HEK293T (cell line): ENCODE data around the gene SUGCT.

Experiments used
- CTCF ChIA-PET: fragments of 350-600 bp; formaldehyde crosslinking; extraction: SDS; loops from one replicate; lab custom pipeline; 2021; ENCODE audit warnings: antibody characterized with exemption, inconsistent platforms; lab: Yijun Ruan, JAX
- POLR2A ChIA-PET: fragments of 350-600 bp; formaldehyde crosslinking; extraction: SDS; loops from one replicate; lab custom pipeline; 2020; ENCODE audit warnings: antibody characterized with exemption, inconsistent platforms; lab: Yijun Ruan, JAX
- DNase-seq: peaks from one replicate; pipeline ENCODE4 v3.0.0; 2012; ENCODE audit warnings: mixed read lengths; ENCODE audit errors: extremely low spot score
- ARNT ChIP-seq: fragments of 450-650 bp; IDR thresholded peaks from 2 replicates; pipeline ENCODE4 v1.6.1; 2017; ENCODE audit warnings: mild to moderate bottlenecking
- BHLHE40 ChIP-seq: fragments of 450-650 bp; IDR thresholded peaks from 2 replicates; pipeline ENCODE4 v1.6.1; 2016; ENCODE audit warnings: mild to moderate bottlenecking, moderate library complexity, borderline replicate concordance
- CTBP1 ChIP-seq: fragments of 450-650 bp; IDR thresholded peaks from 2 replicates; pipeline ENCODE4 v1.6.1; 2016; ENCODE audit warnings: borderline replicate concordance
- ELF4 ChIP-seq: fragments of 450-650 bp; IDR thresholded peaks from 2 replicates; pipeline ENCODE4 v1.6.1; 2017; ENCODE audit warnings: antibody characterized with exemption
- FOXA1 ChIP-seq: fragments of 450-650 bp; IDR thresholded peaks from 2 replicates; pipeline ENCODE4 v1.6.1; 2016; ENCODE audit warnings: mild to moderate bottlenecking
- FOXK2 ChIP-seq: fragments of 450-650 bp; IDR thresholded peaks from 2 replicates; pipeline ENCODE4 v1.6.1; 2016; ENCODE audit warnings: mild to moderate bottlenecking
- FOXM1 ChIP-seq: fragments of 450-650 bp; IDR thresholded peaks from 2 replicates; pipeline ENCODE4 v1.6.1; 2017; ENCODE audit warnings: mild to moderate bottlenecking, borderline replicate concordance
- HDGF ChIP-seq: fragments of 450-650 bp; IDR thresholded peaks from 2 replicates; pipeline ENCODE4 v1.6.1; 2017; ENCODE audit warnings: antibody characterized with exemption, borderline replicate concordance
- L3MBTL2 ChIP-seq: fragments of 450-650 bp; conservative IDR thresholded peaks from 2 replicates; pipeline ENCODE4 v1.6.1; 2016; ENCODE audit warnings: mild to moderate bottlenecking
- LEF1 ChIP-seq: fragments of 450-650 bp; IDR thresholded peaks from 2 replicates; pipeline ENCODE4 v1.6.1; 2017; ENCODE audit warnings: mild to moderate bottlenecking, borderline replicate concordance
- NFRKB ChIP-seq: fragments of 450-650 bp; IDR thresholded peaks from 2 replicates; pipeline ENCODE4 v1.6.1; 2016; ENCODE audit warnings: mild to moderate bottlenecking, moderate library complexity
- PKNOX1 ChIP-seq: fragments of 450-650 bp; IDR thresholded peaks from 2 replicates; pipeline ENCODE4 v1.6.1; 2016
- SP1 ChIP-seq: fragments of 450-650 bp; IDR thresholded peaks from 2 replicates; pipeline ENCODE4 v1.6.1; 2017
- SUZ12 ChIP-seq: fragments of 450-650 bp; IDR thresholded peaks from 2 replicates; pipeline ENCODE4 v1.6.1; 2016; ENCODE audit warnings: mild to moderate bottlenecking
- TARDBP ChIP-seq: fragments of 450-650 bp; IDR thresholded peaks from 2 replicates; pipeline ENCODE4 v1.6.1; 2016
- ZNF384 ChIP-seq: fragments of 450-650 bp; IDR thresholded peaks from 2 replicates; pipeline ENCODE4 v1.6.1; 2016

Gene SUGCT

GRCh38 chr7:40865441-40866233 lies 730.8 kb downstream of the SUGCT start:
- ChIA-PET POLR2A (no interaction called here), CTCF (no interaction called here)
- no peak for DNase-seq
- no peak for TF ChIP-seq FOXM1
- no peak for TF ChIP-seq BHLHE40
- no peak for TF ChIP-seq SP1
- TF ChIP-seq TARDBP, result no peak
- TF ChIP-seq FOXK2, result no peak
- no peak for TF ChIP-seq NFRKB
- TF ChIP-seq HDGF, result no peak
- TF ChIP-seq CTBP1, result no peak
- TF ChIP-seq ELF4, result no peak

GRCh38 chr7:40866601-40867000 lies 731.8 kb downstream of the SUGCT start:
- ChIA-PET CTCF (no interaction called here), POLR2A (no interaction called here)
- TF ChIP-seq ELF4 (no peak), ZNF384 (no peak), SUZ12 (no peak), CTBP1 (no peak), LEF1 (no peak), NFRKB (no peak), L3MBTL2 (no peak), FOXM1 (no peak), FOXK2 (no peak), ARNT (no peak), HDGF (no peak), BHLHE40 (no peak), SP1 (no peak)
- no peak for DNase-seq

- ChIA-PET CTCF (no interaction called here), POLR2A (no interaction called here)
- DNase-seq, result no peak
- no peak for TF ChIP-seq FOXK2
- no peak for TF ChIP-seq ZNF384
- TF ChIP-seq CTBP1, result no peak
- TF ChIP-seq HDGF, result no peak
- no peak for TF ChIP-seq ARNT
- TF ChIP-seq L3MBTL2, result no peak
- TF ChIP-seq LEF1, result no peak
- no peak for TF ChIP-seq TARDBP
- TF ChIP-seq FOXM1, result no peak
- no peak for TF ChIP-seq NFRKB
- TF ChIP-seq FOXA1, result no peak
- TF ChIP-seq ELF4, result no peak
Observed at GRCh38 chr7:40870108-40870507, 735.3 kb downstream of the SUGCT start.

- ChIA-PET POLR2A (no interaction called here), CTCF (no interaction called here)
- DNase-seq, result no peak
- TF ChIP-seq SP1 (no peak), ELF4 (no peak), FOXA1 (no peak), HDGF (no peak), NFRKB (no peak), L3MBTL2 (no peak), FOXM1 (no peak), LEF1 (no peak), FOXK2 (no peak), CTBP1 (no peak), SUZ12 (no peak), ARNT (no peak), TARDBP (no peak), BHLHE40 (no peak), ZNF384 (no peak), PKNOX1 (no peak)
Observed at GRCh38 chr7:40873248-40873647, 738.4 kb downstream of the SUGCT start.

GRCh38 chr7:40874756-40875155 lies 740.0 kb downstream of the SUGCT start:
- ChIA-PET POLR2A (no interaction called here), CTCF (no interaction called here)
- TF ChIP-seq ZNF384, result no peak
- no peak for TF ChIP-seq TARDBP
- TF ChIP-seq ELF4, result no peak
- no peak for TF ChIP-seq CTBP1
- TF ChIP-seq FOXA1, result no peak
- no peak for TF ChIP-seq LEF1
- TF ChIP-seq FOXM1, result no peak
- TF ChIP-seq NFRKB, result no peak
- TF ChIP-seq FOXK2, result no peak
- no peak for TF ChIP-seq HDGF
- TF ChIP-seq PKNOX1, result no peak
- DNase-seq, result no peak

- TF ChIP-seq HDGF (no peak), FOXM1 (no peak), ELF4 (no peak), TARDBP (no peak), ARNT (no peak), ZNF384 (no peak), CTBP1 (no peak), LEF1 (no peak), PKNOX1 (no peak), L3MBTL2 (no peak), NFRKB (no peak), BHLHE40 (no peak)
- no peak for DNase-seq
- ChIA-PET POLR2A (no interaction called here), CTCF (no interaction called here)
Observed at GRCh38 chr7:40876601-40877000, 741.8 kb downstream of the SUGCT start.
